Measurements from ENCODE around the gene MRGPRD. TPM values are rescaled to one million over a fixed set of nuclear protein-coding genes. Genes with fewer than 3 reads are reported as not detected.

The MRGPRD gene
- total RNA-seq, 1 experiment from 2014 or later, result not detected

- TF ChIP-seq ZNF232 (CRISPR knock-in tag; IDR thresholded peaks at IDR 0.05) (no peak), E2F1 (CRISPR knock-in tag; IDR thresholded peaks at IDR 0.05) (no peak)
Observed at GRCh38 chr11:68973219-68973618, 7.6 kb downstream of the MRGPRD start (continued).

- Mint-ChIP-seq H3K4me3 (no peak overlapping the region), H3K9me3 (peaks cover 19% of the 10 kb centered on the region), H3K27me3 (ENCODE audit: low read depth) (no peaks in the 10 kb centered on the region), H3K27ac (no peak overlapping the region), H3K36me3 (peaks cover 6% of the 10 kb centered on the region), H3K4me1 (peaks cover 8% of the 10 kb centered on the region)
- TF ChIP-seq ESRRA (CRISPR knock-in tag; IDR thresholded peaks at IDR 0.05; ENCODE audit: borderline replicate concordance) (no peak), RORB (CRISPR knock-in tag; IDR thresholded peaks at IDR 0.05) (no peak), FOXJ3 (CRISPR knock-in tag; IDR thresholded peaks at IDR 0.05; ENCODE audit: borderline replicate concordance) (no peak), NR1H2 (CRISPR knock-in tag; IDR thresholded peaks at IDR 0.05) (no peak), JAZF1 (CRISPR knock-in tag; IDR thresholded peaks at IDR 0.05) (no peak), STAT6 (CRISPR knock-in tag; conservative IDR thresholded peaks at IDR 0.05; ENCODE audit: low read depth) (no peak), TEAD1 (CRISPR knock-in tag; IDR thresholded peaks at IDR 0.05) (no peak)
- POLR2A ChIA-PET, result no interaction called here
- ATAC-seq, result no peak
- DNase-seq (ENCODE audit: low spot score), result peak; percentile 5
- CTCF ChIA-PET, result interaction anchor here (1.1 kb wide), 1 partner anchor 20 kb away, joined by 3 read pairs; no protein-coding TSS in a partner anchor
Observed at GRCh38 chr11:68970921-68971636, 9.7 kb downstream of the MRGPRD start.

GRCh38 chr11:68969386-68969785 lies 11.4 kb downstream of the MRGPRD start:
- Mint-ChIP-seq H3K9me3 (peaks cover 20% of the 10 kb centered on the region), H3K27me3 (ENCODE audit: low read depth) (no peaks in the 10 kb centered on the region), H3K27ac (no peak overlapping the region), H3K36me3 (0 out of 2 replicates have a peak, but pooled peaks cover 3% of the 10 kb centered on the region), H3K4me3 (no peak overlapping the region), H3K4me1 (peaks cover 6% of the 10 kb centered on the region)
- ATAC-seq, result no peak
- ChIA-PET CTCF (interaction anchor here (0.7 to 5.0 kb wide), 4 partner anchors 13 to 146 kb away, joined by 3 to 40 read pairs (median 4); no protein-coding TSS in a partner anchor), POLR2A (interaction anchor here (0.7 kb wide), 1 partner anchor 91 kb away, joined by 10 read pairs; no protein-coding TSS in a partner anchor)
- no peak for TF ChIP-seq IRF2 (CRISPR knock-in tag; IDR thresholded peaks at IDR 0.05; ENCODE audit: borderline replicate concordance, low read depth)
- no peak for TF ChIP-seq FOXP4 (CRISPR knock-in tag; IDR thresholded peaks at IDR 0.05)
- no peak for TF ChIP-seq HMGA2 (CRISPR knock-in tag; IDR thresholded peaks at IDR 0.05)
- TF ChIP-seq NR1H2 (CRISPR knock-in tag; IDR thresholded peaks at IDR 0.05), result no peak
- no peak for TF ChIP-seq RORB (CRISPR knock-in tag; IDR thresholded peaks at IDR 0.05)
- no peak for TF ChIP-seq FOXP1 (CRISPR knock-in tag; IDR thresholded peaks at IDR 0.05; ENCODE audit: borderline replicate concordance)
- TF ChIP-seq E2F4 (CRISPR knock-in tag; IDR thresholded peaks at IDR 0.05; ENCODE audit: borderline replicate concordance, low read depth), result no peak
- no peak for TF ChIP-seq MAX (CRISPR knock-in tag; IDR thresholded peaks at IDR 0.05)
- TF ChIP-seq PRRX2 (CRISPR knock-in tag; IDR thresholded peaks at IDR 0.05), result no peak
- TF ChIP-seq NR3C1 (CRISPR knock-in tag; conservative IDR thresholded peaks at IDR 0.05; ENCODE audit: low read depth), result no peak
- TF ChIP-seq USF1 (CRISPR knock-in tag; IDR thresholded peaks at IDR 0.05), result no peak
- DNase-seq (ENCODE audit: low spot score), result peak; percentile 4

Measured in WTC11 (cell line).